ENCODE data around the gene C1QA.

DNA sequence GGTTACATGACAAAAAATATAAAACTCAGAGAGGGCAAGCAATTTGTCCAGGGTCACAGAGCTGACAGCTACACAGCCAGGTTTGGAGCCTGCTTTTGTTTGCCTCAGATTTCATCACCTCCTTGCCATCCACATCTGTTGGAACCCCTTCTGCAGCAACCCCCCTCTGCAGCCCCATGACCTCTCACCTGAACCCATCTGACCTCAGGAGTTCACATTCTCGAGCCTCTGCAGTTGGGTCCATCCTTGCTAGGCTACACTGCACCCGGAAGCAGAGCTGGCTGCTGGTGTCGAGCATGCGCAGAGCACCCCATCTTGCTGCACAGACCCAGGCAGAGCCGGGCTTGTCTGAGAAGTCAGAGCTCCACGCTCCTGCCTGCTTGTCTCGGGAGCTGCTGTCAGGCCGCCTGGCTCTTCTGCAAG, 26.6 kb downstream of the C1QA start:
- TF ChIP-seq POLR2A (IDR thresholded peaks at IDR 0.05) = no peak
- TF ChIP-seq, protein P1, sequence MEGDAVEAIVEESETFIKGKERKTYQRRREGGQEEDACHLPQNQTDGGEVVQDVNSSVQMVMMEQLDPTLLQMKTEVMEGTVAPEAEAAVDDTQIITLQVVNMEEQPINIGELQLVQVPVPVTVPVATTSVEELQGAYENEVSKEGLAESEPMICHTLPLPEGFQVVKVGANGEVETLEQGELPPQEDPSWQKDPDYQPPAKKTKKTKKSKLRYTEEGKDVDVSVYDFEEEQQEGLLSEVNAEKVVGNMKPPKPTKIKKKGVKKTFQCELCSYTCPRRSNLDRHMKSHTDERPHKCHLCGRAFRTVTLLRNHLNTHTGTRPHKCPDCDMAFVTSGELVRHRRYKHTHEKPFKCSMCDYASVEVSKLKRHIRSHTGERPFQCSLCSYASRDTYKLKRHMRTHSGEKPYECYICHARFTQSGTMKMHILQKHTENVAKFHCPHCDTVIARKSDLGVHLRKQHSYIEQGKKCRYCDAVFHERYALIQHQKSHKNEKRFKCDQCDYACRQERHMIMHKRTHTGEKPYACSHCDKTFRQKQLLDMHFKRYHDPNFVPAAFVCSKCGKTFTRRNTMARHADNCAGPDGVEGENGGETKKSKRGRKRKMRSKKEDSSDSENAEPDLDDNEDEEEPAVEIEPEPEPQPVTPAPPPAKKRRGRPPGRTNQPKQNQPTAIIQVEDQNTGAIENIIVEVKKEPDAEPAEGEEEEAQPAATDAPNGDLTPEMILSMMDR (IDR thresholded peaks at IDR 0.05) = no peak
